ENCODE data around the gene SPAG9.

SPAG9 gene

DNA sequence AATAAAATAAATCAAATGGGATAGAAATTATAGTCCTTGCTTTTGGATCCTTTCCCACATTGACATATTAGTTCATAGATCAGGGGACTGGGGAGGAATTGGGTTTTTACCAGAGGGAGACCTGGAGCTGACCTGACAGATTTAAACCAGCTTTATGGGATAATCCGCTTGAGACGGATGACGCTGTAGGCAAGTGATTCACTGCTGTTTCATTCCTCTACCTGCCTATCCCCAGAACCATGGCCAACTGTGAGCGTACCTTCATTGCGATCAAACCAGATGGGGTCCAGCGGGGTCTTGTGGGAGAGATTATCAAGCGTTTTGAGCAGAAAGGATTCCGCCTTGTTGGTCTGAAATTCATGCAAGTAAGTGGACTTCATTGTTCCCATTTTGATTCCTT lies 34.7 kb upstream of the SPAG9 start:
- Histone ChIP-seq H3K36me3 (ENCODE audit: insufficient read depth, low read depth, low read length) (peaks cover 48% of the 10 kb centered on the region), H3K4me3 (ENCODE audit: low read length) (no peak overlapping the region), H3K27ac (ENCODE audit: low read length) (no peak overlapping the region)

DNA sequence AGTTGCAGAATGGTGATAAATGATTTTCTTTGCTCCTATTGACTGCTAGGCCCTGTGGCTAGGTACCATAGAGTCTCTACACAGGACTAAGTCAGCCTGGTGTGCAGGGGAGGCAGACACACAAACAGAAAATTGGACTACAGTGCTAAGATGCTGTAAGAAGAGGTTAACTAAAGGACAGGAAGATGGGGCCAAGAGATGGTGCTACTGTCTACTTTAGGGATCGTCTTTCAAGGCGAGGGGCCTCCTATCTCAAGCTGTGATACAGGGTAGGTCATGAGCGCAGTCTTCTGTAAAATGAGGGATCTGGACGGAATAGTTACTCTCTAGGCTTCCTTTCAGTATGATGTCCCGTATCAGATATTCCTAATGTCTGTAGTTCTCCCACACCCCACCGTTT lies 33.5 kb upstream of the SPAG9 start:
- Histone ChIP-seq H3K27ac (ENCODE audit: low read length) (peak overlapping the region; percentile 77), H3K27me3 (ENCODE audit: insufficient read depth, low read length) (no peaks in the 10 kb centered on the region), H3K36me3 (ENCODE audit: insufficient read depth, low read depth, low read length) (peaks cover 39% of the 10 kb centered on the region), H3K4me1 (ENCODE audit: insufficient read depth, low read length) (peaks cover 7% of the 10 kb centered on the region; the same call in 1 of the 2 replicates), H3K4me3 (ENCODE audit: low read length) (peak overlapping the region; percentile 95), H3K9ac (ENCODE audit: low read depth, low read length) (peak overlapping the region; percentile 96), H3K9me3 (ENCODE audit: insufficient read depth, low read depth, low read length) (no peaks in the 10 kb centered on the region)

More for the DNA sequence above, 34.7 kb upstream of the SPAG9 start:
- Histone ChIP-seq H3K9ac (ENCODE audit: low read depth, low read length) (no peak overlapping the region), H3K4me1 (ENCODE audit: insufficient read depth, low read length) (peaks cover 7% of the 10 kb centered on the region; the same call in 1 of the 2 replicates), H3K27me3 (ENCODE audit: insufficient read depth, low read length) (no peaks in the 10 kb centered on the region), H3K9me3 (ENCODE audit: insufficient read depth, low read depth, low read length) (no peaks in the 10 kb centered on the region)

GRCh38 chr17:51153210-51154072 lies 32.8 kb upstream of the SPAG9 start, which contains the start of gene NME1:
TSS of gene NME1 (plus strand) at chr17:51153559. CDS start at chr17:51155655, 2,096 bp downstream.
- Histone ChIP-seq H3K36me3 (ENCODE audit: insufficient read depth, low read depth, low read length) (peaks cover 32% of the 10 kb centered on the region), H3K27me3 (ENCODE audit: insufficient read depth, low read length) (no peaks in the 10 kb centered on the region), H3K9me3 (ENCODE audit: insufficient read depth, low read depth, low read length) (no peaks in the 10 kb centered on the region), H3K9ac (ENCODE audit: low read depth, low read length) (peak within 1 kb of the TSS; percentile 96), H3K4me1 (ENCODE audit: insufficient read depth, low read length) (peaks cover 7% of the 10 kb centered on the region; the same call in 1 of the 2 replicates), H3K27ac (ENCODE audit: low read length) (peak within 1 kb of the TSS; percentile 77), H3K4me3 (ENCODE audit: low read length) (peak within 1 kb of the TSS; percentile 95)

DNA sequence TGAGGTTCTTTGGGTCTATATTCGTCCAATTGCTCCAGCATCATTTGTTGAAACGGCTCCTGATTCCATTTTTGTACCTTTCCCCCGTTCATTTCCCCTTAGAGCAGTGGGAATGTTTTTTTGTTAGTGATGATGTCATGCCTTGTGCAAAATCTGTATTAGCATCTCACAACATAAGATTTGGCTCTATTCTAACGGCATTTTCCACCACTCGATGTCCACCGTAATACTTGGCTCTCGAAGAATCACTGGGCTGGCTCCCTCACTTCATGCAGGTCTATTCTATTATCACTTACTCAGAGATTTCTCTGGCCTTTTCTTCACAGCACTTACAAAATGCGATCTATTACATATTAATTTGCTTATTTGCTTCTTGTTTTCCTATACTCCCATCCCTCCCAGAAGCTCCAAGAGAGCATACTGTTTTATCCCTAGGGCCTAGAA lies 32.1 kb upstream of the SPAG9 start:
- H3K36me3 ChIP-seq (ENCODE audit: insufficient read depth, low read depth, low read length), result peaks cover 26% of the 10 kb centered on the region
- peak overlapping the region; percentile 95 for H3K4me3 ChIP-seq (ENCODE audit: low read length)
- no peaks in the 10 kb centered on the region for H3K9me3 ChIP-seq (ENCODE audit: insufficient read depth, low read depth, low read length)
- H3K27me3 ChIP-seq (ENCODE audit: insufficient read depth, low read length), result no peaks in the 10 kb centered on the region
- peak overlapping the region; percentile 30 for H3K27ac ChIP-seq (ENCODE audit: low read length)
- peak overlapping the region; percentile 82; the same call in 1 of the 2 replicates for H3K9ac ChIP-seq (ENCODE audit: low read depth, low read length)
- peaks cover 7% of the 10 kb centered on the region; the same call in 1 of the 2 replicates for H3K4me1 ChIP-seq (ENCODE audit: insufficient read depth, low read length)

DNA sequence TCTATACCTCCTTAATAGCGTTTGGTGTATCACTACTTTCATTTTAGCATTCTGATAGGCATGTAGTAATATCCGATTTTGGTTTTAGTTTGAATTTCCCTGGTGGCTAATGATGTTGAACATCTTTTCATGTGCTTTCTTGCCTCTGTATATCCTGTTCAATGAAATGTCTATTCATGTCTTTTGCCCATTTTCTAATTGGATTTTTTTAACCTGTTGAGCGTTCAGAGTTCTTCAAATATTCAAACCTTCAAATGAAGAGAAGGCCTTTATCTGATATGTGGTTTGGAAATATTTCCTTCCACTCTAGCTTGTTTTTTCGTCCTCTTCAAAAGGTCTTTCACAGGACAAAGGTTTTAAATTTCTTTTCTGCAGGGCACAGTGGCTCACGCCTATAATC lies 30.3 kb upstream of the SPAG9 start:
- Histone ChIP-seq H3K4me1 (ENCODE audit: insufficient read depth, low read length) (peaks cover 7% of the 10 kb centered on the region; the same call in 1 of the 2 replicates), H3K9ac (ENCODE audit: low read depth, low read length) (no peak overlapping the region), H3K4me3 (ENCODE audit: low read length) (no peak overlapping the region), H3K27ac (ENCODE audit: low read length) (no peak overlapping the region), H3K9me3 (ENCODE audit: insufficient read depth, low read depth, low read length) (no peaks in the 10 kb centered on the region), H3K27me3 (ENCODE audit: insufficient read depth, low read length) (no peaks in the 10 kb centered on the region), H3K36me3 (ENCODE audit: insufficient read depth, low read depth, low read length) (peaks cover 7% of the 10 kb centered on the region)

DNA sequence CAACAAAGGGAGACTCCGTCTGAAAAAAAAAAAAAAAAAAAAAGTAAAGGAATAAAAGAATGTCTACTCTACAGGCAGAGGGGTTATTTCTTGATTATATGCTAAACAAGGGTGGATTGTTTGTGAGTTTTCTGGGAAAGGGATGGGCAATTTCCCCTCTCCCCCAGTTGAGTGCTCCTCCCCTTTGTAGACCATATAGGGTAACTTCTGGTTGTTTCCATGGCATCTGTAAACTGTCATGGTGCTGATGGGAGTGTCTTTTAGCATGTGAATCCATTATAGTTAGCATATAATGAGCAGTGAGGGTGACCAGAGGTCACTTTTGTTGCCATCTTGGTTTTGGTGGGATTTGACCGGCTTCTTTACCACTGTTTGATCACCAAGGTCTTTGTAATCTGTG lies 28.5 kb upstream of the SPAG9 start:
- peaks cover 7% of the 10 kb centered on the region; the same call in 1 of the 2 replicates for H3K4me1 ChIP-seq (ENCODE audit: insufficient read depth, low read length)

DNA sequence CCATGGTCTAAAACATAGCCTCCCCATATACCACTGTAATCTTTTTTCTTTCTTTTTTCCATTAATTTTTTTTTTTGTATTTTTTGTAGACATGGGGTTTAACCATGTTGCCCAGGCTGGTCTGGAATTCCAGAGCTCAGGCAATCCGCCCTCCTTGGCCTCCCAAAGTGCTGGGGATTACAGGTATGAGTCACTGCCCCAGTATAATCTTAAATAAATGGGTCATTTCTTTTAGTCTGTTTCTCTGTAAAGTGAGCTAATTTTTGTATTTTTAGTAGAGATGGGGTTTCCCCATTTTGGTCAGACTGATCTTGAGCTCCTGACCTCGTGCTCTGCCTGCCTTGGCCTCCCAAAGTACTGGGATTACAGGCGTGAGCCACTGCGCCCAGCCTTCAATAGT lies 27.0 kb upstream of the SPAG9 start:
- Histone ChIP-seq H3K4me1 (ENCODE audit: insufficient read depth, low read length) (peaks cover 2% of the 10 kb centered on the region; the same call in 1 of the 2 replicates), H3K27me3 (ENCODE audit: insufficient read depth, low read length) (no peaks in the 10 kb centered on the region), H3K9me3 (ENCODE audit: insufficient read depth, low read depth, low read length) (no peaks in the 10 kb centered on the region), H3K9ac (ENCODE audit: low read depth, low read length) (no peak overlapping the region), H3K36me3 (ENCODE audit: insufficient read depth, low read depth, low read length) (no peaks in the 10 kb centered on the region), H3K27ac (ENCODE audit: low read length) (no peak overlapping the region), H3K4me3 (ENCODE audit: low read length) (no peak overlapping the region)

More for the DNA sequence above, 28.5 kb upstream of the SPAG9 start:
- no peak overlapping the region for H3K9ac ChIP-seq (ENCODE audit: low read depth, low read length)
- H3K9me3 ChIP-seq (ENCODE audit: insufficient read depth, low read depth, low read length), result no peaks in the 10 kb centered on the region
- H3K4me3 ChIP-seq (ENCODE audit: low read length), result no peak overlapping the region
- no peak overlapping the region for H3K27ac ChIP-seq (ENCODE audit: low read length)
- no peaks in the 10 kb centered on the region for H3K36me3 ChIP-seq (ENCODE audit: insufficient read depth, low read depth, low read length)
- no peaks in the 10 kb centered on the region for H3K27me3 ChIP-seq (ENCODE audit: insufficient read depth, low read length)

DNA sequence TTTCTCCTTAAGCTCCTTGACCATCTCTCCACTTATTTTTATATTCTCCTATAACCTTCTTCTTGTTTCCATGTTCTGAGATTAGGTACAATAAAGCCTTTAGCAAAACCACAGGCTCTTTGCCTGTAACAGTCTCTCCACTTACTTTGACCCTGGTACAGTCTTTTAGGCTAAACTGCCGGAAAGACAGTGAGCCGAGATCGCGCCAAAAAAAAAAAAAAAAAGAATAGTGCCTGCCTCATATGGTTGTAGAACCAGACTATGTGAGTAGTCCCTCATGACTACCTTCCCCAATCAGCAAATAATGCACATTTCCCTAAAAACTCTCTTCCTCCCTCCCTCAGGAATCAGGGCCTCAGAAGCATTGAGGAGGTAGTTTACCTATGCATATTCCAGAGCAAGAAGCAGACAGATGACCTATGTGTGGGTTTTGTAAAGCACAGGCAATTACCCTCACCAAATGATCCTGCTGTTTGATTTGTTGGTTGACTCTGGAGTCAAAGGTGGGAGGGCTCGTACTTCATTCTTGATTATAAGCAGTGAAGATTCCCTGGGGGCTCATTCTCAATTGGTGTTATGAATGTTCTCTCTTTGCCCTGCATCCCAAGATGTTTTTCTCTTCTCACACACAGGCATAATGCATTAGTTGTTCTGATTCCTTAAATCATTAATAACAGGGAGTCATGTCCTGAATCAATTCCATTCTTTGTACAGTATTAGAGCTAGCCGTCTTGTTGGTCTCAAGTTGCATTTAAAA lies 23.8 kb upstream of the SPAG9 start:
- H3K9ac ChIP-seq (ENCODE audit: low read depth, low read length), result no peak overlapping the region

GRCh38 chr17:51142597-51142996 lies 21.9 kb upstream of the SPAG9 start:
- H3K9me3 ChIP-seq (ENCODE audit: insufficient read depth, low read depth, low read length), result no peaks in the 10 kb centered on the region
- H3K4me1 ChIP-seq (ENCODE audit: insufficient read depth, low read length), result no peaks in the 10 kb centered on the region
- H3K27ac ChIP-seq (ENCODE audit: low read length), result no peak overlapping the region
- no peaks in the 10 kb centered on the region for H3K27me3 ChIP-seq (ENCODE audit: insufficient read depth, low read length)
- H3K36me3 ChIP-seq (ENCODE audit: insufficient read depth, low read depth, low read length), result no peaks in the 10 kb centered on the region
- no peak overlapping the region for H3K9ac ChIP-seq (ENCODE audit: low read depth, low read length)
- H3K4me3 ChIP-seq (ENCODE audit: low read length), result no peak overlapping the region

More for the DNA sequence above, 23.8 kb upstream of the SPAG9 start:
- Histone ChIP-seq H3K4me3 (ENCODE audit: low read length) (no peak overlapping the region), H3K27ac (ENCODE audit: low read length) (no peak overlapping the region), H3K27me3 (ENCODE audit: insufficient read depth, low read length) (no peaks in the 10 kb centered on the region), H3K9me3 (ENCODE audit: insufficient read depth, low read depth, low read length) (no peaks in the 10 kb centered on the region), H3K4me1 (ENCODE audit: insufficient read depth, low read length) (no peaks in the 10 kb centered on the region), H3K36me3 (ENCODE audit: insufficient read depth, low read depth, low read length) (no peaks in the 10 kb centered on the region)

GRCh38 chr17:51135956-51136355 lies 15.3 kb upstream of the SPAG9 start:
- H3K4me1 ChIP-seq (ENCODE audit: insufficient read depth, low read length), result no peaks in the 10 kb centered on the region
- H3K27me3 ChIP-seq (ENCODE audit: insufficient read depth, low read length), result no peaks in the 10 kb centered on the region
- no peak overlapping the region for H3K27ac ChIP-seq (ENCODE audit: low read length)
- H3K9ac ChIP-seq (ENCODE audit: low read depth, low read length), result no peak overlapping the region
- H3K9me3 ChIP-seq (ENCODE audit: insufficient read depth, low read depth, low read length), result no peaks in the 10 kb centered on the region
- no peak overlapping the region for H3K4me3 ChIP-seq (ENCODE audit: low read length)
- H3K36me3 ChIP-seq (ENCODE audit: insufficient read depth, low read depth, low read length), result no peaks in the 10 kb centered on the region

DNA sequence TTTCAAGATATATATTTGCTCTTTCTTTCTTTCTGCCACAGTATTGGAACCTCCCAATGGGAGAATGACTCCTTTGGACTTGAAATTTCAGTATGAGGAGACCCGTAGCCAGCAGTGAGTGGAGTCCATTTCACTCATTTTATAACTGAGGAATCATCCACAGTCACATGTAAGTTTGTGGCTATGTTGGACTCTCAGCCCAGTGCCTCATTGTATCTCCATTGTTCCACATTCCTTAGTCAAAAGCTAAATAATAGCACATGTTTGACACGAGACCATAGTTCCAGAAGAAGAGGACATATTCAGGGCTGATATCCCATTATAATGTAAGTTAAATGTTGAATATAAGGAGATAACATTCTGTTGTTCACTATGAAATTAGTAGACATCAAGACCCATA lies 12.7 kb upstream of the SPAG9 start:
- H3K9me3 ChIP-seq (ENCODE audit: insufficient read depth, low read depth, low read length), result no peaks in the 10 kb centered on the region
- no peaks in the 10 kb centered on the region for H3K36me3 ChIP-seq (ENCODE audit: insufficient read depth, low read depth, low read length)
- H3K4me1 ChIP-seq (ENCODE audit: insufficient read depth, low read length), result no peaks in the 10 kb centered on the region
- H3K27me3 ChIP-seq (ENCODE audit: insufficient read depth, low read length), result no peaks in the 10 kb centered on the region
- H3K9ac ChIP-seq (ENCODE audit: low read depth, low read length), result no peak overlapping the region
- no peak overlapping the region for H3K4me3 ChIP-seq (ENCODE audit: low read length)
- H3K27ac ChIP-seq (ENCODE audit: low read length), result no peak overlapping the region

Measured in iPS-20b (cell line).